Mesenchymal stem cell (in vitro differentiated cells and primary cell): ENCODE data around the gene USP22.
A peak's percentile ranks its signal among the peaks of the same experiment; 100 is the strongest.

Experiments used
- DNase-seq: peaks from one replicate; pipeline ENCODE4 v3.0.0-alpha.2; 2013
- H2AFZ ChIP-seq: one replicate; pipeline ENCODE4 v1.6.1; 2013; ENCODE audit warnings: low read depth, mild to moderate bottlenecking, control low read depth, inconsistent platforms, low read length, moderate library complexity
- H2AK5ac ChIP-seq: 2 replicates; pipeline ENCODE4 v1.6.1; 2013; ENCODE audit warnings: low read length, moderate library complexity, mild to moderate bottlenecking, inconsistent platforms; ENCODE audit not compliant: severe bottlenecking
- H2BK120ac ChIP-seq: one replicate; pipeline ENCODE4 v1.6.1; 2013; ENCODE audit warnings: low read depth, mild to moderate bottlenecking, inconsistent platforms, low read length, moderate library complexity
- H2BK12ac ChIP-seq, 2 experiments: one replicate each; pipeline ENCODE4 v1.6.1; 2013; ENCODE audit warnings: inconsistent platforms in 2 of 2, low read length in 2 of 2, mild to moderate bottlenecking in 2 of 2, moderate library complexity in 2 of 2, control low read depth in 1 of 2
- H2BK15ac ChIP-seq: one replicate; pipeline ENCODE4 v1.6.1; 2013; ENCODE audit warnings: mild to moderate bottlenecking, low read depth, inconsistent platforms; ENCODE audit not compliant: poor library complexity, severe bottlenecking
- H2BK5ac ChIP-seq: 2 replicates; pipeline ENCODE4 v1.6.1; 2013; ENCODE audit warnings: low read depth, mild to moderate bottlenecking, low read length, control low read depth, inconsistent platforms; ENCODE audit not compliant: poor library complexity, severe bottlenecking
- H3K14ac ChIP-seq, 2 experiments: one replicate each; pipeline ENCODE4 v1.6.1; 2013; ENCODE audit warnings: inconsistent platforms in 2 of 2, low read length in 2 of 2, control low read depth in 1 of 2, mild to moderate bottlenecking in 1 of 2, moderate library complexity in 1 of 2
- H3K18ac ChIP-seq, 2 experiments: one replicate each; pipeline ENCODE4 v1.6.1; 2013; ENCODE audit warnings: inconsistent platforms in 2 of 2, low read length in 2 of 2, control low read depth in 1 of 2, low read depth in 1 of 2, mild to moderate bottlenecking in 1 of 2
- H3K23ac ChIP-seq, 2 experiments: one replicate each; pipeline ENCODE4 v1.6.1; 2013; ENCODE audit warnings: inconsistent platforms in 2 of 2, low read length in 2 of 2, mild to moderate bottlenecking in 2 of 2, moderate library complexity in 2 of 2, control low read depth in 1 of 2
- H3K27ac ChIP-seq: 2 replicates; pipeline ENCODE4 v1.5.1; 2013; ENCODE audit warnings: mild to moderate bottlenecking, moderate library complexity, low read length, control low read depth, inconsistent platforms; ENCODE audit not compliant: poor library complexity, severe bottlenecking
- H3K27me3 ChIP-seq, 2 experiments: 2 replicates each; pipeline versions ENCODE4 v1.6.1 to v1.7.0; 2013; ENCODE audit warnings: low read length in 2 of 2, mild to moderate bottlenecking in 2 of 2, moderate library complexity in 2 of 2, control low read depth in 1 of 2, inconsistent platforms in 1 of 2; ENCODE audit not compliant: control insufficient read depth in 1 of 2, insufficient read depth in 1 of 2
- H3K36me3 ChIP-seq, 2 experiments: 2 replicates each; pipeline versions ENCODE4 v1.6.1 to v1.7.0; 2013; ENCODE audit warnings: low read length in 2 of 2, control low read depth in 1 of 2, inconsistent platforms in 1 of 2, low read depth in 1 of 2, mild to moderate bottlenecking in 1 of 2; ENCODE audit not compliant: insufficient read depth in 2 of 2, control insufficient read depth in 1 of 2
- H3K4ac ChIP-seq, 2 experiments: one replicate each; pipeline ENCODE4 v1.6.1; 2013; ENCODE audit warnings: inconsistent platforms in 2 of 2, low read length in 2 of 2, mild to moderate bottlenecking in 2 of 2, moderate library complexity in 2 of 2, control low read depth in 1 of 2, low read depth in 1 of 2
- H3K4me1 ChIP-seq: 2 replicates; pipeline ENCODE4 v1.6.1; 2013; ENCODE audit warnings: low read depth, low read length, control low read depth; ENCODE audit not compliant: control insufficient read depth, insufficient read depth
- H3K4me2 ChIP-seq: 2 replicates; pipeline ENCODE4 v1.6.1; 2013; ENCODE audit warnings: low read length, mild to moderate bottlenecking, inconsistent platforms; ENCODE audit not compliant: poor library complexity, severe bottlenecking
- H3K4me3 ChIP-seq, 2 experiments: 2 replicates each; pipeline versions ENCODE4 v1.5.1 to v1.7.0; 2013; ENCODE audit warnings: low read length in 2 of 2, mild to moderate bottlenecking in 2 of 2, control low read depth in 1 of 2, low read depth in 1 of 2; ENCODE audit not compliant: insufficient read depth in 1 of 2
- H3K79me1 ChIP-seq: replicated peaks from 2 replicates; pipeline ENCODE4 v1.6.1; 2013; ENCODE audit warnings: mild to moderate bottlenecking, control low read depth, low read length, inconsistent platforms; ENCODE audit not compliant: poor library complexity, severe bottlenecking
- H3K9ac ChIP-seq: 2 replicates; pipeline ENCODE4 v1.7.0; 2013; ENCODE audit warnings: mild to moderate bottlenecking, low read length, moderate library complexity
- H3K9me3 ChIP-seq: 2 replicates; pipeline ENCODE4 v1.7.0; 2013; ENCODE audit warnings: mild to moderate bottlenecking, low read length; ENCODE audit not compliant: control insufficient read depth
- H4K8ac ChIP-seq: one replicate; pipeline ENCODE4 v1.6.1; 2013; ENCODE audit warnings: inconsistent platforms, mild to moderate bottlenecking, low read length, moderate library complexity
- H4K91ac ChIP-seq: one replicate; pipeline ENCODE4 v1.6.1; 2013; ENCODE audit warnings: mild to moderate bottlenecking, low read length, inconsistent platforms
- WGBS: methylation state at CpG from one replicate; pipeline ENCODE4 v1.1.7; 2013; ENCODE audit warnings: mixed read lengths; 5-methylcytosine and 5-hydroxymethylcytosine counted together

USP22 gene

GRCh38 chr17:20991276-20992037 is 51.4 kb downstream of the USP22 start:
- H3K18ac ChIP-seq = no peak overlapping the region
- H3K9ac ChIP-seq = no peak overlapping the region
- H4K91ac ChIP-seq = no peak overlapping the region
- H2BK120ac ChIP-seq = no peak overlapping the region
- H2AFZ ChIP-seq = no peak overlapping the region
- peaks cover 0 to 8% of the 10 kb centered on the region in 2 experiments for H3K27me3 ChIP-seq
- no peak overlapping the region for H3K4me2 ChIP-seq
- peak overlapping the region in 1 of 2 experiments; percentile 5 for H3K14ac ChIP-seq
- no peak overlapping the region for H2AK5ac ChIP-seq
- H3K4ac ChIP-seq = no peak overlapping the region
- H2BK5ac ChIP-seq = no peak overlapping the region
- peaks cover 3% of the 10 kb centered on the region for H3K79me1 ChIP-seq
- peaks cover 0 to 37% of the 10 kb centered on the region in 2 experiments for H3K36me3 ChIP-seq
- H3K4me3 ChIP-seq = no peak overlapping the region
- no peak overlapping the region for H3K27ac ChIP-seq
- H4K8ac ChIP-seq = no peak overlapping the region
- no peak overlapping the region for H2BK12ac ChIP-seq
- DNase-seq = no peak
- H3K4me1 ChIP-seq = peaks cover 20% of the 10 kb centered on the region
- 85% methylated on average over 17 of the region's 17 CpGs for WGBS
- H3K23ac ChIP-seq = no peak overlapping the region
- H3K9me3 ChIP-seq = no peaks in the 10 kb centered on the region
- no peak overlapping the region for H2BK15ac ChIP-seq

GRCh38 chr17:20989991-20990855 is 52.6 kb downstream of the USP22 start:
- no peak overlapping the region for H3K27ac ChIP-seq
- peaks cover 0 to 8% of the 10 kb centered on the region in 2 experiments for H3K27me3 ChIP-seq
- H2BK120ac ChIP-seq = no peak overlapping the region
- no peak overlapping the region for H3K14ac ChIP-seq
- 60% methylated on average over 6 of the region's 6 CpGs for WGBS
- H3K79me1 ChIP-seq = peaks cover 3% of the 10 kb centered on the region
- no peak overlapping the region for H2BK5ac ChIP-seq
- H3K36me3 ChIP-seq = peaks cover 0 to 32% of the 10 kb centered on the region in 2 experiments
- no peak for DNase-seq
- H3K4me1 ChIP-seq = peaks cover 19% of the 10 kb centered on the region
- no peak overlapping the region for H2BK12ac ChIP-seq
- no peak overlapping the region for H4K91ac ChIP-seq
- H2AFZ ChIP-seq = no peak overlapping the region
- no peak overlapping the region for H3K4me3 ChIP-seq
- H3K23ac ChIP-seq = no peak overlapping the region
- H3K18ac ChIP-seq = no peak overlapping the region
- H4K8ac ChIP-seq = no peak overlapping the region
- no peak overlapping the region for H2AK5ac ChIP-seq
- no peak overlapping the region for H3K9ac ChIP-seq
- no peak overlapping the region for H2BK15ac ChIP-seq
- no peaks in the 10 kb centered on the region for H3K9me3 ChIP-seq
- H3K4me2 ChIP-seq = no peak overlapping the region
- no peak overlapping the region for H3K4ac ChIP-seq

- Histone ChIP-seq H3K27me3 (peaks cover 0 to 8% of the 10 kb centered on the region in 2 experiments), H3K9me3 (no peaks in the 10 kb centered on the region), H3K9ac (no peak overlapping the region), H3K23ac (no peak overlapping the region), H2BK15ac (no peak overlapping the region), H3K4me1 (peaks cover 19% of the 10 kb centered on the region), H3K18ac (no peak overlapping the region), H3K4ac (no peak overlapping the region), H2BK12ac (no peak overlapping the region), H3K27ac (no peak overlapping the region), H2BK5ac (no peak overlapping the region), H3K4me2 (no peak overlapping the region), H4K8ac (no peak overlapping the region), H2AK5ac (no peak overlapping the region), H3K14ac (no peak overlapping the region), H3K36me3 (peaks cover 0 to 27% of the 10 kb centered on the region in 2 experiments), H3K4me3 (no peak overlapping the region), H2AFZ (no peak overlapping the region), H2BK120ac (no peak overlapping the region), H3K79me1 (peaks cover 3% of the 10 kb centered on the region), H4K91ac (no peak overlapping the region)
- no peak for DNase-seq
- WGBS = 90% methylated on average over 7 of the region's 7 CpGs
Measured at GRCh38 chr17:20989481-20989880, 53.3 kb downstream of the USP22 start.

- no peak overlapping the region for H3K4ac ChIP-seq
- no peak overlapping the region for H3K4me2 ChIP-seq
- H4K8ac ChIP-seq = no peak overlapping the region
- no peak overlapping the region for H3K27ac ChIP-seq
- peaks cover 19% of the 10 kb centered on the region for H3K4me1 ChIP-seq
- H2AFZ ChIP-seq = no peak overlapping the region
- H4K91ac ChIP-seq = no peak overlapping the region
- H3K9ac ChIP-seq = no peak overlapping the region
- no peak overlapping the region for H2BK15ac ChIP-seq
- no peak overlapping the region for H2BK5ac ChIP-seq
- WGBS = 100% methylated on average over 2 of the region's 3 CpGs
- peaks cover 0 to 8% of the 10 kb centered on the region in 2 experiments for H3K27me3 ChIP-seq
- no peak for DNase-seq
- H3K18ac ChIP-seq = no peak overlapping the region
- H3K36me3 ChIP-seq = peaks cover 0 to 22% of the 10 kb centered on the region in 2 experiments
- H2BK12ac ChIP-seq = no peak overlapping the region
- H3K14ac ChIP-seq = no peak overlapping the region
- H3K23ac ChIP-seq = no peak overlapping the region
- no peak overlapping the region for H2BK120ac ChIP-seq
- H2AK5ac ChIP-seq = no peak overlapping the region
- peaks cover 3% of the 10 kb centered on the region for H3K79me1 ChIP-seq
- H3K4me3 ChIP-seq = no peak overlapping the region
- H3K9me3 ChIP-seq = no peaks in the 10 kb centered on the region
Measured at GRCh38 chr17:20988896-20989295, 53.9 kb downstream of the USP22 start.
